COR-L47 (cell line): ENCODE results near the gene PLPP2.
"Not testable (repeated sequence)": the region's sequence is repeated elsewhere in the genome, so short reads cannot be mapped to it uniquely, and the experiment has no call there.

Experiments
- DNase-seq: peaks from one replicate; lab custom pipeline; 2025; lab: John Stamatoyannopoulos, UW

Gene PLPP2

DNA sequence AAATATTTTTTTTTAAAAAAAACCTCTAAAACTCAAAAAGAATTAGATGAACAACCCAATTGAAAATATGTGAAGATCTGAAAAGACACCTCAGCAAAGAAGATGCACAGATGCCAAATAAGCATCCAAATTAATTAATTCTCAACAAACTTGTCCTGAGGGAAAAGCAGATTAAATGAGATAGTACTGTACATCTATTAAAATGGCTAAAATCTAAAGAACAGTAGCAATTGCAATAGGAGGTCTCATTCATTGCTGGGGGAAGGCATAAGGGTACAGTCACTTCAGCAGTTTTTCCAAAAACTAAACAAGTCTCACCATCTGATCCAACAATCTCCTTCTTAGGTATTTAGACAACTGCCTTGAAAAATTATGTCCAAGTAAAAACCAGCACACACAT is 22.0 kb downstream of the PLPP2 start:
- no peak for DNase-seq

GRCh38 chr19:262125-262524 is 29.1 kb downstream of the PLPP2 start:
- DNase-seq: no peak

- DNase-seq: not testable (repeated sequence)
Observed at GRCh38 chr19:256804-257203, 34.4 kb downstream of the PLPP2 start.

GRCh38 chr19:252421-253186 is 38.6 kb downstream of the PLPP2 start:
- not testable (repeated sequence) for DNase-seq

DNA sequence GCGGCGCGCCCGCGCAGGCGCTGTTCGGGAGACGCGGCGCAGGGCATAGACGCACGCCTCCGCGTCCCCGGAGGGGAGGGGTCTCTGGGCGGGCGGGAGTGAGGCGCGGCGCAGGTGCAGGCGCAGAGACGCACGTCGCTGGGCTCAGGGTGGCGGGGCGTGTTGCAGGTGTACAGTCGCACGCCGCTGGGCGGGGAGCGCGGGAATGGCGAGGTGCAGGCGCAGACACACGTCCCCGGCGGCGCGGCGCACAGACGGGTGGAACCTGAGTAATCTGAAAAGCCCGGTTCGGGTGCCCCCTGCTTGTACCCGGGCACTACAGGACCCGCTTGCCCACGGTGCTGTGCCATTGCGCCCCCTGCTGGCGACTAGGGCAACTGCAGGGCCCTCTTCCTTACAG is 44.7 kb downstream of the PLPP2 start:
- DNase-seq: no peak

DNA sequence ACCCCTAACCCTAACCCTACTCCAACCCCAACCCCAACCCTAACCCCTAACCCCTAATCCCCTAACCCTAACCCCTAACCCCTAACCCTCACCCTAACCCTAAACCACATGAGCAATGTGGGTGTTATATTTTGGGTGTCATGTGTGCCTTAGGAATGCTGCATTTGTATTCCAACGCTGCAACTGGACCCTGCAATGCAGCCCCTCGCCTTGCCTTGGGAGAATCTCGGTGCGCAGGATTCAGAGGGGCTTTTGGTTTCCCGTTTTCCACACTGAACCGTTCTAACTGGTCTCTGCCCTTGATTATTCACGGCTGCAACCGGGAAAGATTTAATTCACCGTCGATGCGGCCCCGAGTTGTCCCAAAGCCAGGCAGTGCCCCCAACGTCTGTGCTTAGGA is 45.3 kb downstream of the PLPP2 start:
- DNase-seq: not testable (repeated sequence)

GRCh38 chr19:245457-245856 is 45.7 kb downstream of the PLPP2 start:
- no peak for DNase-seq
